HG02588 (cell line): ENCODE measurements around the gene ZDHHC18.
A peak's percentile ranks its signal among the peaks of the same experiment; 100 is the strongest.

Experiments
- ATAC-seq: cut with Tn5 transposase; IDR thresholded peaks from one replicate; pipeline ENCODE4 v1.9.1; 2021; ENCODE audit warnings: mild to moderate bottlenecking, moderate library complexity; ENCODE audit not compliant: unreplicated experiment

ZDHHC18 gene

DNA sequence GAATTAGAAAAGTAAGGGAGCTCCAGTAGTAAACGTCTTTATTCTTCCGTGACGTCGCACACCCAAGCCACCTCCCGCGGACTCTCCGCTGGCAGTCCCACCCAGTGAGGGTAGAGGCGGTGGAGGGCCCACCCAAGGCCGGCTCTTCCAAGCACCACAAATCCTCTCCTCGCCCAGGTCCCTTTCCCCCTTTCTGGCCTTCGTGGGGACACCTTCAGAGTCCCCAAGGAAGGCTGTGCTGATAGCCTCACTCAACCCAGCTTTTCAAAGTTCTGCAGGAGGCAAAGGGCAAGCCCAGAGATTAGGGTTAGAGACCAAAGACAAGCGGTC is 63.9 kb downstream of the ZDHHC18 start:
- peak; percentile 24 for ATAC-seq

DNA sequence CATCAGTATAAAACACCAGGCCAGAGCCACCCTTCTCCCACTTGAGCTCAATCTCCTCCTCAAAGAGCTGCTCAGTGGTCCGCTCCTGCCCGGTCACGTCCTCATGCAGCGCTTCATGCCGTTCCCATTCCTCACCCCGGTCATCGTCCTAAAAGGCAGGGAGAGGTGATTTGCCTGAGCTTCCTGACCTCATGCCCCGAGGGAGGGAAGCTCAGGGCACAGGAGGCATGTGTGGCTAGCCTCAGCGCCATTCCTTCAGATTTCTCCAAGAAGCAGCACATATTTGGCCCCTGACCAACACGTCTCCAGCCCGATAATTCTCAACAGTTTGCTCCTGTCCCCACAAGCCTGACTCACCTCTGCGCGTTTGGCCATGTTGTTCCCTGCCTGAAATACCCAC is 67.8 kb downstream of the ZDHHC18 start:
- no peak for ATAC-seq

GRCh38 chr1:26897351-26897750 is 70.9 kb downstream of the ZDHHC18 start:
- ATAC-seq = no peak

- peak; percentile 60 for ATAC-seq
Observed at GRCh38 chr1:26900001-26900814, 73.7 kb downstream of the ZDHHC18 start, which contains the start of gene GPATCH3. Gene GPATCH3 (minus strand): TSS chr1:26900467. CDS start chr1:26900442, 25 bp downstream.

- no peak for ATAC-seq
Observed at GRCh38 chr1:26900815-26901511, 74.5 kb downstream of the ZDHHC18 start.
